ENCODE data around the gene ARHGEF19. TPM values are rescaled to one million over a fixed set of nuclear protein-coding genes. Genes with fewer than 3 reads are reported as not detected.

Gene ARHGEF19
- total RNA-seq, 4 donors from 2014 or later, result 1.1 to 16.0 (median 3.3) TPM

DNA sequence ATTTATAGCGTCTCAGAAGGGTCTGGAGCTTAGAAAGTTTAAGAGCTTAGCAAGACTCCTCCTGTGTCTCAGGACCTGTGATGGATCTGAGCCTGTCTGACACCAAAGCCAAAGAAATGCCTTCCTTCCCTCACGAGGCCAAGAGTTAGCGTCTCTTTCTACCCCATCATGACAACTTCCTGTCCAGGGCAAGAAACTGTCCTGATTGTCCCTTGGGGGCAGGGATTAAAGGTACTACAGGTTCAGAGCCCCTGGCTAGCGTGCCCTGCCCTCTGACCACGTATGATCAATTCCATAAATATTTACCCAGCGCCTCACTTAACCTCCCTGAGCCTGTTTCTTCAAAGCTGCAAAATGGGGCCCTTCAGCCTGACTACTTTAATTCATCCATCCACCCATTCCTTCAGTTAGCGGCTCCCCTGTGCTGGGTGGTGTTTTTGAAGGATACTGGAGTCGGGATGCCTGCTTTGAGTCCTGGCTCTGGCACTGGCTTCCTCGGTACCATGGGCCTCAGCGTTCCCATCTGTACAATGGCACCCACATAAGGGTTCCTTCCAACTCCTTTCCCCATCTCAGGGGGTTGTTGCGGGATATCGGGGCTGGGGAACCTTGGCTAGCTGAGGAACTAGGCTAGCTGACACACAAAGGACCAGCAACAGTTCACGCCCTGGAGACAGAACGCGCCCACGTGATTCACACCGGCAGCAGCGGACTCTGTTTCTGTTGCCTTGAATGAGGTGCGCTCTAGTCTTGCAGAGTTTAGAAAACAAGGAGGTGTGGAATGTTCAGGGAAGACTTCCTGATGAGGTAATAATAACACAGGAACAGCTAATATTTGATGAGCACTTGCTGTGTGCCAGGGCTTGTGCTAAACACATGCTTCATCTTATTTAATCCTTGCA is 33.6 kb downstream of the ARHGEF19 start:
- TF ChIP-seq CTCF (IDR thresholded peaks at IDR 0.05; ENCODE audit: low read depth), result no peak

DNA sequence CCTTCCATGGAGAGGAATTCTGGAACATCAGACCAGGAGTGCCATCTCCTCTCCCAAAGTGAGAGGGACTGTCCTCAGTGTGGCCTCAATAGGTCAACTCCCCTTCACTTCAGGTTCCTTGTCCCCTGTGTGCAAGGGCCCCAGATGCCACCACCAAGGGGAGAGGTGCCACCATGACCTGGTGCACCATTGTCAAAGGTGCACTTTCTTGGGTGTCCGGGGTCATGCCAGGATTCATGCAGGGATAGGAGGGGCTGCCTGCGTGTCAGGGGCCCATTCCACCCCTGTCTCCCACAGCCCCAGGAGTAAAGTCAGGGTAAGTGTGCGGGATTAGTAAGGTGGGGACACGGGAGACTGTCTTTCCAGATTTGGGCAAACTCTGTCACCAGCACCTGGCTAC is 35.1 kb downstream of the ARHGEF19 start:
- no peak for TF ChIP-seq CTCF (IDR thresholded peaks at IDR 0.05; ENCODE audit: low read depth)

DNA sequence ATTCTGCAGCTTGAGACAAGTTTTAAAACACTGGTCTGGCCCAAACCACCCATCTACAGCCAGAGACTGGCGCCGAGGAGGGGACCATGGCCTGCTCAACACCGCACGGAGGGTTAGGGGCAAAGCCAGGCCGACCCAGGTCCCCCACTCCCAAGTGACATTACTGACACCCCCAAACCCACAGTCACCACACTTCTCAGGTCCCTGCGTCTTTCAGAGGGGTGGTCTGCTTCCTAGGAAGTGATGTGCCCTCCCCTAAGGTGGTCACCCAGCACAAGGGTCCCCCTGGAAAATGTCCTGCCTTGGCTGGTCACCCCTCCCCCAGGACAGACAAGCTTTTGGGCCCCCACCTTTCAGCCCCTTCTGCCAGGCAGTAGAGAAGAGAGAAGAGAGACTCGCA is 35.8 kb downstream of the ARHGEF19 start:
- no peak for TF ChIP-seq CTCF (IDR thresholded peaks at IDR 0.05; ENCODE audit: low read depth)

DNA sequence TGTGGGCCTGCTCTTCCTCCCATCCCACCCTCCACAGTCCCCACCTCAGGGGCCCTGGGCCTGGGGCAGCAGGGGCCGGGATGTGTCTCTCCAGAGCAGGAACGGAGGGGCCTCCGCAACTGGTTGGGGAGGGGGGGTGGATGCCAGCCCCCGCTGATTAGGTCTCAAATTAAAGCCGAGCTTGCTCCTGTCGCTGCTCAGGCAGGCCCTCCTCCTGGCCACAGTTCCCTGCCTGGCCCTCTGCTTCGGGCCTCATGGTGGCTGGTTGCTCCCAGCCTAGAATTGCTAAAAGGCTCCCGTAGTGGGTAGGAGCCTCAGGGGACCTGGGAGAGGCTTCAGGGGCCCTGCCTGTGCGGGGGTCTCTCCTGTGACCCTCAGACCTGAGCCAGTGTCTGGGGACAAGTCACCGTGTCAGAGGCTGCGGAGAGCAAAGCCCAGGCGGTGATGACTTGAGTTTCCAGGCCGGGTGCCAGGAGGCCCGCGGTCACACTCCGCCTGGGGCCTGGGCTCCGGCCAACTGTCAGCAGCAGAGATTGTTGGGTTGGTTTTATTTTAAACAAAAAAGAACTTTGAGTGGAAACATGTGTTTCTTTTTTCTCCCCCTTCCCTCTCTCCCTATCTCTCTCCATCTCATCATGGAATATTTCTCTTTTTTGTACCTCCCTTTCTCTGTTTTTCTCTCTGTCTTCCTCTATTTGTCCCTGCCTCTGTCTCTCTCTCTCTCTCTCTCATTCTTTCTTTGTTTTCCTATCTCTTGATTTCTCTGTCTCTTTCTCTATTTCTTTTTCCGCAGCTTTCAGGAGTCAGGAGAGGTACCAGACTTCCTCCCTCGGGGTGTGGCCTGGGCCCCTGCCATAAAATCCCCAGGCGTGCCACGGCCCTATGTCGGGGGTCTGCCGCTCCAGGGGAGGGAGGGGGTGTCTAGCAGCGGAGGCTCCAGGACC is 36.6 kb downstream of the ARHGEF19 start:
- no peak for TF ChIP-seq CTCF (IDR thresholded peaks at IDR 0.05; ENCODE audit: low read depth)

- TF ChIP-seq CTCF (IDR thresholded peaks at IDR 0.05; ENCODE audit: low read depth), result no peak
These were observed 37.4 kb downstream of the ARHGEF19 start for GRCh38 chr1:16174886-16175598.

DNA sequence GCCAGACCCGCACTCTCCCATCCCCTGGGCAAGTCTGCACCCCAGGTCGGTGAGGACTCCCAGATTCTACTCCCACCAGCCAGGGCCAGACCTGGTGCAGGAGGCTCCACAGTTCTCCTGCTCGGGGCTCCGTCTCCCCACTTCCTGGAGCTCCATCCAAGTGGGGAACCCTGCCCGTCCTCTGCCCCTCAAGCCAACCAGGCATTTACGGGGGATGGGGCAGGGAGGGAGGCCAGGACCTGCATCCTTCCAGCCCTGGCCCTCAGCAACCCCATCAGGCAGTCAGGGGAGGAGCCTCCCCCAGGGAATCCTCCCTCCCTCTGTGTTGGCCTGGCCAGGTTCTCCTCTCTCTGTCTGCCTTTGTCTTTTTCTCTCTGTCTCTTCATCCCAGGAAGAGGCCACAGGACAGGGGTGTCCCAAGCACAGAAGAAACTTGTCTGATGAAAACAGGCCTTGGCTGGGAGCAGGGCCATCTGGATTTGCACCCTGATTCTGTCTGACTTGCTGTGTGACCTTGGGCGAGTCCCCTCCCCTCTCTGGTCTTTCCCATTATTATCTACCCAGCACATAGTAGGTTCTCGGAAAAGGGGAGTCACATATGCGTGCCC is 38.1 kb downstream of the ARHGEF19 start:
- no peak for TF ChIP-seq CTCF (IDR thresholded peaks at IDR 0.05; ENCODE audit: low read depth)
